Small intestine (tissue), 7 donors: ENCODE data around the gene ZNF224. TPM values are rescaled to one million over a fixed set of nuclear protein-coding genes. Genes with fewer than 3 reads are reported as not detected.

ENCODE experiments used
- DNase-seq, 2 donors: peaks; one replicate each; pipeline versions ENCODE4 v3.0.0 to v3.0.0-alpha.2; 2013
- FAIRE-seq: peaks from 2 replicates; lab custom pipeline; 2012; peaks lifted over from hg19 to GRCh38; lab: Jason Lieb, UNC
- H3K27ac ChIP-seq, 3 donors: one replicate each; pipeline ENCODE4 v1.5.1; 2013; ENCODE audit warnings: low read length in 2 of 3, mild to moderate bottlenecking in 2 of 3, control low read depth in 1 of 3, inconsistent platforms in 1 of 3, low read depth in 1 of 3, moderate library complexity in 1 of 3
- H3K27me3 ChIP-seq, 3 donors: one replicate each; pipeline ENCODE4 v1.6.1; 2013; ENCODE audit warnings: low read length in 3 of 3, inconsistent platforms in 1 of 3; ENCODE audit not compliant: control insufficient read depth in 3 of 3, insufficient read depth in 3 of 3
- H3K36me3 ChIP-seq, 3 donors: one replicate each; pipeline ENCODE4 v1.6.1; 2013; ENCODE audit warnings: low read length in 3 of 3, inconsistent platforms in 1 of 3, low read depth in 1 of 3, mild to moderate bottlenecking in 1 of 3, moderate library complexity in 1 of 3; ENCODE audit not compliant: control insufficient read depth in 3 of 3, insufficient read depth in 2 of 3
- H3K4me1 ChIP-seq, 3 donors: one replicate each; pipeline ENCODE4 v1.6.1; 2013; ENCODE audit warnings: low read length in 2 of 3, inconsistent platforms in 1 of 3, low read depth in 1 of 3, mild to moderate bottlenecking in 1 of 3, moderate library complexity in 1 of 3; ENCODE audit not compliant: control insufficient read depth in 3 of 3, insufficient read depth in 2 of 3
- H3K4me3 ChIP-seq, 3 donors: one replicate each; pipeline ENCODE4 v1.5.1; 2013; ENCODE audit warnings: low read length in 3 of 3, control low read depth in 1 of 3, inconsistent platforms in 1 of 3, low read depth in 1 of 3, mild to moderate bottlenecking in 1 of 3, moderate library complexity in 1 of 3
- H3K9me3 ChIP-seq, 2 donors: one replicate each; pipeline ENCODE4 v1.6.1; 2013; ENCODE audit warnings: low read depth in 1 of 2, low read length in 1 of 2; ENCODE audit not compliant: control insufficient read depth in 2 of 2, insufficient read depth in 1 of 2
- whole genome bisulfite sequencing, 3 donors: extraction: QIAGEN DNeasy Blood & Tissue Kit; methylation state at CpG; one replicate each; pipeline ENCODE4 v1.1.7; 2013; 5-methylcytosine and 5-hydroxymethylcytosine counted together
- polyA plus RNA-seq, 4 donors: library from polyadenylated mRNA; stranded (reverse) in 3 of 4; unstranded in 1 of 4; fragments of 200-250 nt in 3 of 4; fragments of 120-200 nt in 1 of 4; gene quantifications; one replicate each; pipeline versions ENCODE4 v1.2.1 to v1.2.3, GENCODE V29; 2013
- donor health status: healthy with polysubstance abuse.
- donor health status: control.
- donor health status: control.
- donor health status: Bipolar disorder and iron deficiency.
- donor health status: healthy.

ZNF224 gene
- polyA plus RNA-seq, 4 donors: 8.3 to 46.4 (median 22.8) TPM

DNA sequence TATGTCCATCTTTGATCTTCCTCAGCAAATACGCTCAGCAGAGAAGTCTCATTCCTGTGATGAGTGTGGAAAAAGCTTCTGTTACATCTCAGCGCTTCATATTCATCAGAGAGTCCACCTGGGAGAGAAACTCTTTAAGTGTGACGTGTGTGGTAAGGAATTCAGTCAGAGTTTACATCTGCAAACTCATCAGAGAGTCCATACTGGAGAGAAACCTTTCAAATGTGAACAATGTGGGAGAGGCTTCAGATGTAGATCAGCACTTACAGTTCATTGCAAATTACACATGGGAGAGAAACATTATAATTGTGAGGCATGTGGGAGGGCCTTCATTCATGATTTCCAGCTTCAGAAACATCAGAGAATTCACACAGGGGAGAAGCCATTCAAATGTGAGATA is 27.9 kb upstream of the ZNF224 start:
- Histone ChIP-seq H3K27me3 (no peaks in the 10 kb centered on the region), H3K27ac (no peak overlapping the region), H3K4me3 (no peak overlapping the region), H3K9me3 (peaks cover 4 to 54% of the 10 kb centered on the region in 2 donors), H3K36me3 (peaks cover 11 to 30% (median 29%) of the 10 kb centered on the region in 3 donors), H3K4me1 (peaks cover 0 to 1% (median 0%) of the 10 kb centered on the region in 3 donors)
- FAIRE-seq (no peak), DNase-seq (no peak)
- WGBS, 3 donors: 58 to 70% (median 68%) methylated on average over 3 of the region's 3 CpGs

DNA sequence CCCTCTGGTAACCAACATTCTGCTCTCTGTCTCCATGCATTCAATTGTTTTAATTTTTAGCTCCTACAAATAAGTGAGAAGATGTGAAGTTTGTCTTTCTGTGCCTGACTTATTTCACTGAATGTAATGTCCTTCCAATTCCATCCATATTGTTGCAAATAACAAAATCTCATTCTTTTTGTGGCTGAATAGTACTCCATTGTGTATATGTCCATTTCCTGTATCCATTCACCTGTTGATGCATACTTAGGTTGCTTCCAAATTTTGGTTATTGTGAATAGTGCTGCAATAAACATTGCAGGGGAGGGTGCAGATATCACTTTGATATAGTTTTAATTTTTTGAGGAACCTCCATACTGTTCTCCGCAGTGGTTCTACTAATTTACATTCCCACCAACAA is 24.7 kb upstream of the ZNF224 start:
- Histone ChIP-seq H3K4me1 (peaks cover 0 to 5% (median 4%) of the 10 kb centered on the region in 3 donors), H3K36me3 (peaks cover 2 to 17% (median 15%) of the 10 kb centered on the region in 3 donors), H3K27ac (no peak overlapping the region), H3K4me3 (no peak overlapping the region), H3K9me3 (peaks cover 4 to 47% of the 10 kb centered on the region in 2 donors), H3K27me3 (no peaks in the 10 kb centered on the region)
- FAIRE-seq: no peak
- no peak for DNase-seq
- WGBS, 3 donors: 93 to 100% (median 97%) methylated on average over 1 of the region's 1 CpG

DNA sequence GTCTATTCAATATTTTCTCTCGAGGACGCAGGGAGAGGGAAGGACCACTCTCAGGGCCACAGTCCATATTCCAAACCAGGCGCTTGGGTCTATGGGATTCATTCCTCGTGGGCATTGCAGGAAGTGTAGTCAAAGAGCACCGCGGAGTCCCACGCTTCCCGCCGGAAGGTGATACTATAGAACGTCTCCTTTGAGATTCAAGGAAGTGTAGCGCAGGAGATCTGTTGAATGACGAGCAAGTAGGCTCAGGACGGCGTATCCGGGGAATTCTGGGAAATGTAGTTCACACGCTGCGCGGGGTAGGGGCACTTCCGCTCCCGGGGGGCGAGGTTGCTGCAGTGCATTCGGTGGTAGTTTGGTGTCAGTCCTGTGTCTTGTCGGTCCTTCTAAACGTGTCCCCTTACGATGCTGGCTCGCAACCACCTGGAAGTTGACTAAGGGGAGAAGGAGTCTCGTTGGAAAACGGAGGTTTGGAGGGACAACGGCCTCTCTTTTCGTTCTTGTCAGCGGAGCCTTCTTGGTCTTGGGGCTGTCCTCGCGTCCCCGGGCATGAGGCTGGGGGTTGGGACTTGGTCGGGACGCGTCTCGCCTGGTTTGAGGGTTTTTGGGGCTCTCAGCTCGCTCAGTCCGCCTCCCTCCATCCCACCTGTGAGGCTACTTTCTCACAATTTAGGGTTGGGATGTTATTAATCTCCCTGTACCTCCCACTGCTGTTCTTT is 22.2 kb upstream of the ZNF224 start, which contains the start of gene ZNF284:
Gene ZNF284, plus strand, starts transcription at position 336 of the 719 bp plus-strand sequence. CDS start 4,231 bp downstream, outside the sequence.
- Histone ChIP-seq H3K27ac (peak within 1 kb of the TSS in 2 of 3 donors; percentile 73 to 78), H3K36me3 (peaks cover 0 to under 1% (median under 1%) of the 10 kb centered on the region in 3 donors), H3K4me1 (peaks cover 0 to 5% (median 4%) of the 10 kb centered on the region in 3 donors), H3K4me3 (peak within 1 kb of the TSS; percentile 45 to 88 (median 66)), H3K27me3 (no peaks in the 10 kb centered on the region), H3K9me3 (peaks cover 2 to 25% of the 10 kb centered on the region in 2 donors)
- DNase-seq (peak; percentile 93 to 96), FAIRE-seq (no peak)
- 1% methylated on average over 40 of the region's 40 CpGs for WGBS, 3 donors

DNA sequence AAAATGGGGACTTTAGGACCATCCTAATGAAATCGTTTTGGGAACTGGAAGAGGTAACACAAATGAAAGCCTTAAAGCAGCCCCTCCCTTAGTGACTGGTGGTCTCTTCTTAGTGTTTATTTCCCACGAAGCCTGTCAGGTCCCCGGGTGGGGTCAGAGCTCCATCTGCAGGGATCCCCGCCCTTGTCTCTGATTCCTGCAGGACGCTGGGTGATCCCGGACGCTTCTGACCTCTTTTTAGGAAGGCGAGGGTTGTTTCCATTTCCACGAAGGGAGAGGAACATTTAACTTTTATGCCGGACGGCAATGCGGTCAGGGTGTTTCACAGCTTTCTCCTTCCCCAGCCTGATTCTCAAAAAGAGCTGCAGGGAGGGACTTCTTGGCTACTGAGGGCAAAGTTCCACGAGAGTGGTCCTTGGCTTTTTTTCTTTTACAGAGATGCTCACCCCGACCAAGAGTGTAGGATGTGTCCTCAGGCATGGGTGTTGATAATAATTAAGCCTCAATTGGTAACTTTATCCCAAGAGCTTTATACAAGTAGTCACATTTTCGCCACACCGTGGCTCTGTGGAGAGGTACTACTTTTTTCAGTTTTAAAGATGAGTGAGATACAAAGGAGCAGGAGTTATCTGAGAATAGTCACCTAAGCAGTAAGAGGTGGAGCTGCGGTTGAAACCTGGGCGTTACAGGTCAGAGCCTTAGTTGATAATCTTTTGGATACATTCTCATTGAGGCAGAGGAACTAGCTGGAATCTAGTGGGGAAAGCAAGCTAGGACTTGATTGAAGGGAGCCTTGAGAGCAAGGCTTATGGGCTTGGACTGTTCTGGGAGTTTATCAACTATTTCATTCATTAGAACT is 21.4 kb upstream of the ZNF224 start:
- peaks cover 0 to 5% (median 4%) of the 10 kb centered on the region in 3 donors for H3K4me1 ChIP-seq
- H3K36me3 ChIP-seq: peaks cover 0 to 2% (median 2%) of the 10 kb centered on the region in 3 donors
- H3K27me3 ChIP-seq: no peaks in the 10 kb centered on the region
- no peak overlapping the region for H3K27ac ChIP-seq
- 14 to 17% (median 15%) methylated on average over 18 of the region's 18 CpGs for WGBS, 3 donors
- FAIRE-seq (no peak), DNase-seq (peak; percentile 15 to 39)
- peak overlapping the region in 2 of 3 donors; percentile 66 to 88 for H3K4me3 ChIP-seq
- peaks cover 0 to 18% of the 10 kb centered on the region in 2 donors for H3K9me3 ChIP-seq

DNA sequence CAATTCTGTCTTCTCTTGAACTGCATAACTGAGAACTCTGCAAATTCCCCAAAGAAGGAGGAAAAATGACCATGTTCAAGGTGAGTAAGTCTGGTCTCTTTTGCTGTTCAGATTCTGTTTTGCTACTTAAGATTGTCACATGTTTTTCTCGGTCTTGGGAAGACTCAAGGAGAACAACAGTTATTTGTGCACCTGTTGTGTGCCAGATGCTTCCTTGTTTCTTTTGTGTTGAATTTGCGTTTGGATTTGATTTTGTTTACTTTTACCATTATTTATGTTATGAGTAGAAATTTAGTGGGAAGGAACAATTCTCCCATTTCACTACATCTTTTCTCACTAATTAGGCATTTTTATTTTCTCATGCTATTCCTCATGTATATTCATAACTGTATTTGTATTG is 17.8 kb upstream of the ZNF224 start:
- H3K36me3 ChIP-seq: peaks cover 6 to 15% (median 7%) of the 10 kb centered on the region in 3 donors
- 82 to 92% (median 87%) methylated on average over 2 of the region's 2 CpGs for WGBS, 3 donors
- no peaks in the 10 kb centered on the region for H3K27me3 ChIP-seq
- H3K4me1 ChIP-seq: peaks cover 0 to 5% (median 3%) of the 10 kb centered on the region in 3 donors
- DNase-seq: no peak
- no peak for FAIRE-seq
- H3K4me3 ChIP-seq: no peak overlapping the region
- no peak overlapping the region for H3K27ac ChIP-seq
- peaks cover 0 to 3% of the 10 kb centered on the region in 2 donors for H3K9me3 ChIP-seq

DNA sequence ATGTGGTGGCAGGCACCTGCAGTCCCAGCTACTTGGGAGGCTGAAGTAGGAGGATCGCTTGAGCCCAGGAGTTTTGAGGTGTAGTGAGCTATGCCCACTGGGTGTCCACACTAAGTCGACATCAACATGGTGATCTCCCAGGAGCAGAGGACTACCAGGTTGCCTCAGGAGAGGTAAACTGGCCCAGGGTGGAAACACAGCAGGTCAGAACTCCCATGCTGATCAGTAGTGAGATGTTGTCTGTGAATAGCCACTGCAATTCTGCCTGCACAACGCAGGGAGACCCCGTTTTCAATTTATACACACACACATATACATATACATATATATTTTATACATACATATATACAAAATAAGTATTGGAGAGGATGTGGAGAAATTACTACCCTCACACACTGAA is 2.1 kb upstream of the ZNF224 start:
- no peak overlapping the region for H3K27ac ChIP-seq
- peaks cover 0 to 3% of the 10 kb centered on the region in 2 donors for H3K9me3 ChIP-seq
- FAIRE-seq: no peak
- WGBS, 3 donors: 66 to 75% (median 66%) methylated on average over 4 of the region's 4 CpGs
- DNase-seq: no peak
- H3K4me3 ChIP-seq: no peak overlapping the region
- no peaks in the 10 kb centered on the region for H3K4me1 ChIP-seq
- H3K27me3 ChIP-seq: no peaks in the 10 kb centered on the region
- peaks cover 0 to 3% (median 3%) of the 10 kb centered on the region in 3 donors for H3K36me3 ChIP-seq

DNA sequence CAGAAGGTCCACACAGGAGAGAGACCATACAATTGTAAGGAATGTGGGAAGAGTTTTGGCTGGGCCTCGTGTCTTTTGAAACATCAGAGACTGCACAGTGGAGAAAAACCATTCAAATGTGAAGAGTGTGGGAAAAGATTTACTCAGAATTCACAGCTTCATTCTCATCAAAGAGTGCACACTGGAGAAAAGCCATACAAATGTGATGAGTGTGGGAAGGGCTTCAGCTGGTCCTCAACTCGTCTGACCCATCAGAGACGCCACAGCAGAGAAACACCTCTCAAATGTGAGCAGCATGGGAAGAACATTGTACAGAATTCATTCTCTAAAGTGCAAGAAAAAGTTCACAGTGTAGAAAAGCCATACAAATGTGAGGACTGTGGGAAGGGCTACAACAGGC is 13.6 kb downstream of the ZNF224 start:
- Histone ChIP-seq H3K27me3 (no peaks in the 10 kb centered on the region), H3K4me1 (peaks cover 0 to 6% (median 3%) of the 10 kb centered on the region in 3 donors), H3K4me3 (no peak overlapping the region), H3K9me3 (peaks cover 2 to 44% of the 10 kb centered on the region in 2 donors), H3K36me3 (peaks cover 9 to 26% (median 12%) of the 10 kb centered on the region in 3 donors), H3K27ac (no peak overlapping the region)
- no peak for FAIRE-seq
- DNase-seq: no peak
- WGBS, 3 donors: 96 to 97% (median 97%) methylated on average over 3 of the region's 3 CpGs

DNA sequence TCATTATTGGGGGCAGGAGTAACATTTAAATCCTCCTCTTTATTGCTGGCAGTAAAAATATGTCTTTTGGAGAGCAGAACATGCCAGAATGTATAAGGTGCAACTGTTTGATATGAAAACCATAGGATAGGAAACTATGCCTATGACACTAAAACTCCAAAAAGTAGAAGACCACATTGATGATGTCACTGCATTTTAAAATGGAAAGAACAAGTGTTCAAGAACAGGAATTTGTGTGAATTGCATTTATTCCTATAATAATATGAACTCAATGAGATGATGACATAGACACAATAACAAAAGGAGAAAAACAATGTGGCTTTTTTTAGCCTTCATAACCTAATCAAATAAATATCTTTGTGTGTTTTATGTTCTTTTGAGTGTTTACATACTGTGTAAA is 15.3 kb downstream of the ZNF224 start:
- Histone ChIP-seq H3K27me3 (no peaks in the 10 kb centered on the region), H3K9me3 (peaks cover 2 to 39% of the 10 kb centered on the region in 2 donors), H3K4me3 (no peak overlapping the region), H3K27ac (no peak overlapping the region), H3K36me3 (peaks cover 4 to 20% (median 6%) of the 10 kb centered on the region in 3 donors), H3K4me1 (peaks cover 0 to 6% (median 3%) of the 10 kb centered on the region in 3 donors)
- FAIRE-seq (no peak), DNase-seq (no peak)
